ENCODE measurements around the gene ZNF692. TPM values are rescaled to one million over a fixed set of nuclear protein-coding genes. Genes with fewer than 3 reads are reported as not detected.

Gene ZNF692
- polyA plus RNA-seq, 1 donor from 2014 or later = 17.0 TPM

- H3K4me1 Mint-ChIP-seq = peaks cover 32 to 46% (median 37%) of the 10 kb centered on the region in 3 donors
- peak overlapping the region in 1 of 3 donors; percentile 80 for H3K27ac Mint-ChIP-seq
- H3K4me3 Mint-ChIP-seq = peak overlapping the region in 2 of 4 donors; percentile 89 to 93
- H3K36me3 Mint-ChIP-seq = no peaks in the 10 kb centered on the region
- H3K27me3 Mint-ChIP-seq = no peaks in the 10 kb centered on the region
- H3K9me3 Mint-ChIP-seq = no peaks in the 10 kb centered on the region
These were observed 2.7 kb upstream of the ZNF692 start for GRCh38 chr1:248861616-248862015.

GRCh38 chr1:248860007-248860406 lies 1.1 kb upstream of the ZNF692 start:
- Mint-ChIP-seq H3K4me3 (peak overlapping the region; percentile 82 to 97 (median 88)), H3K27me3 (no peaks in the 10 kb centered on the region), H3K4me1 (peaks cover 32 to 48% (median 37%) of the 10 kb centered on the region in 3 donors), H3K9me3 (no peaks in the 10 kb centered on the region), H3K27ac (peak overlapping the region; percentile 91 to 96 (median 93)), H3K36me3 (no peaks in the 10 kb centered on the region)

DNA sequence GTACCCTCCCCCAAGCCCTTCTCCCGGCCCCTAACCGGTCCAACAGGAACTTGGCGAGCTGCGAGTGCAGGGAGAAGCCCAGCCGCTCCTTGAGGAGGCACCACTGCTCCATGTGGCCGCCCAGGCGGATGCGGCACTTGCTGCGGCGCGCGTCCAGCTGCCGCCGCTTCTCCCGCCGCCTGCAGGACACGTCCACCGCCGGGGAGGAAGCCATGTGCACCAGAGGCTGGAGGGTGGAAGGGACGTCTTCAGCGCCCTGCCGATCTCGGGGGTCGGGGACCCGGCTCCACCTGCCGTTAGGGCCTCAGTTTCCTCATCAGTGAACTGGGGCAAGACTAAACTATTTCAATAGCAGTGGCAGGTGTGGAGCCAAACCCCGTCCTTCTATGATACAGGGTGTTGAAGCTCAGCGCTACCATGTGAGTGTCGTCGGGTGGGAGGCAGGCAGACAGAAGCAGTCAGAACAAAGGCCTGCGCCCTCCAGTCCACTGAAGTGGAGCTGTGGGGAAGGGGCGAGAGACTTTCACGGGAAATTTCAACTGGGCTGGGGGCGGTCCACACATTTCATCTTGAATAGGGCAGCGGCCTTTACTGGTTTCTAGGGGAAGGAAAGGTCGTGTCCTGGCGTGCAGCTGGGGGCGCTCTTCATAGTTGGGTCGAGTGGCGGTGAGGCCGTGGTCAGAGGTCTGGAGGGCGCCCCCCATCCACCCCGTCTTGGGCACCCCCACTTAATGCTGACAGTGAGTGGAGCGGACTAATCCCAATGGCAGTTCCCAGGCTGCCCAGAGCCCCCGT lies 592 bp downstream of the ZNF692 start:
- Mint-ChIP-seq H3K27ac (peak overlapping the region; percentile 91 to 96 (median 93)), H3K4me3 (peak overlapping the region; percentile 85 to 100 (median 94)), H3K4me1 (peaks cover 28 to 46% (median 30%) of the 10 kb centered on the region in 3 donors), H3K27me3 (no peaks in the 10 kb centered on the region), H3K36me3 (no peaks in the 10 kb centered on the region), H3K9me3 (no peaks in the 10 kb centered on the region)

DNA sequence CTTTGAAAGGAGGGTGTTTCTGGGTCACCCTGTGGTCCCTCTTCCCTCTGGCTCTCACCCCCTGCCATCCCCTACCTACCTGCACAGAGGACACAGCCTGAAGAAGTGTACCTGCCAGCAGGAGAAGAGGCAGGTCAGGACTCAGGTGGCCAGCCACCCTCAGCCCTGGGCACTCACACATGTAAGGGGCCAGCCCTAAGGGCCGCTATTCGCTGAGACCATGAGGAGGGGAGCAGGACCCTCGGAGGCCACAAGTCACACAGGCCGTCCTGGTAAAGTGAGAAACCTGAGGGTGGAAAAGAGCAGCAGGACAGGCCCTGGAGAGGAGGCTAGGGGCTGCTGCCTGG lies 1.2 kb downstream of the ZNF692 start:
- peaks cover 25 to 44% (median 26%) of the 10 kb centered on the region in 3 donors for H3K4me1 Mint-ChIP-seq
- no peaks in the 10 kb centered on the region for H3K36me3 Mint-ChIP-seq
- H3K27ac Mint-ChIP-seq = peak overlapping the region in 1 of 3 donors; percentile 91
- no peaks in the 10 kb centered on the region for H3K27me3 Mint-ChIP-seq
- no peaks in the 10 kb centered on the region for H3K9me3 Mint-ChIP-seq
- H3K4me3 Mint-ChIP-seq = peak overlapping the region; percentile 85 to 100 (median 94)

GRCh38 chr1:248857201-248857600 lies 1.7 kb downstream of the ZNF692 start:
- Mint-ChIP-seq H3K27me3 (no peaks in the 10 kb centered on the region), H3K36me3 (no peaks in the 10 kb centered on the region), H3K4me1 (peaks cover 20 to 39% (median 22%) of the 10 kb centered on the region in 3 donors), H3K4me3 (peak overlapping the region in 2 of 4 donors; percentile 97 to 100), H3K9me3 (no peaks in the 10 kb centered on the region), H3K27ac (peak overlapping the region in 2 of 3 donors; percentile 34 to 91)

DNA sequence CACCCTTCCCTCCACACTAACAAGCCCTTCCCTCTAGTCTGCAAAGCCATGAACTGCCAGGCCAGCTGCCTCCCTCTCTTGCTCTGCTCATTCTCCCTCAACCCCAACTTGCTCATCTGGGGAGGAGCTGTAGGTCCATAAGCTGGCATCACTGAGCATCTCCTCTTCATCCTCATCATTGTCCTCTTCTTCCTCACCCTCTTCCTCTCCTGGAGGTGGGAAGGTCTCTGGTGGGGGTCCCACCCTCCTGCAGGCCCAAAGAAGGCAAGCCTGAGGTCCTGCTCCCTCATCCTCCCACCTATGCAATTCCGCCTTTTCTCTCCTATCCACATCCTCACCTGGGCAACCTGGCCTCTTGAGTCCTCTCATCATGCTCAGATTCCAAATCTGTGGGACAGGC lies 2.7 kb downstream of the ZNF692 start:
- Mint-ChIP-seq H3K4me1 (peaks cover 19 to 32% (median 22%) of the 10 kb centered on the region in 3 donors), H3K36me3 (no peaks in the 10 kb centered on the region), H3K27ac (peak overlapping the region in 2 of 3 donors; percentile 33 to 79), H3K4me3 (peak overlapping the region in 1 of 4 donors; percentile 4), H3K27me3 (no peaks in the 10 kb centered on the region), H3K9me3 (no peaks in the 10 kb centered on the region)

DNA sequence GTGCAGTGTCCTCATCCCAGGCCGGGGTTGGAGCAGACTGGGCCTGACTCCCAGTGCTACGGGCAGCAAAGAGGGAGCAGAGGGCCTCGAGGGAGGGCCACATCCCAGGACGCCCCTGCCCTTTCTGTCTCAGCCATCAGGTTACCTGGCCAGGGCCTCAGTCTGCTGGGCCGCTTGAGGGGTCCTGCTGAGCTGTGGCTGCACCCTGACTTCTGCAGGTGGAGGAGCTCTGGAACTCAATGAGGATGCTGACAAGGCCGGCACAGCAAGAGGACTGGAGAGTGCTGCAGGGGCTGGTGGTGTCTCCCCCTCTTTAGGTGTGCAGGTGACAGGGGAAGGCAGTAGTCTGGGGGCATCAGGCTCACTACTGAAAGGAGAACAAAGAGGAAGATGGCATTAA lies 3.3 kb downstream of the ZNF692 start:
- H3K36me3 Mint-ChIP-seq = no peaks in the 10 kb centered on the region
- peaks cover 19 to 32% (median 22%) of the 10 kb centered on the region in 3 donors for H3K4me1 Mint-ChIP-seq
- H3K9me3 Mint-ChIP-seq = no peaks in the 10 kb centered on the region
- H3K27me3 Mint-ChIP-seq = no peaks in the 10 kb centered on the region
- H3K27ac Mint-ChIP-seq = peak overlapping the region in 1 of 3 donors; percentile 53
- peak overlapping the region in 1 of 4 donors; percentile 30 for H3K4me3 Mint-ChIP-seq

DNA sequence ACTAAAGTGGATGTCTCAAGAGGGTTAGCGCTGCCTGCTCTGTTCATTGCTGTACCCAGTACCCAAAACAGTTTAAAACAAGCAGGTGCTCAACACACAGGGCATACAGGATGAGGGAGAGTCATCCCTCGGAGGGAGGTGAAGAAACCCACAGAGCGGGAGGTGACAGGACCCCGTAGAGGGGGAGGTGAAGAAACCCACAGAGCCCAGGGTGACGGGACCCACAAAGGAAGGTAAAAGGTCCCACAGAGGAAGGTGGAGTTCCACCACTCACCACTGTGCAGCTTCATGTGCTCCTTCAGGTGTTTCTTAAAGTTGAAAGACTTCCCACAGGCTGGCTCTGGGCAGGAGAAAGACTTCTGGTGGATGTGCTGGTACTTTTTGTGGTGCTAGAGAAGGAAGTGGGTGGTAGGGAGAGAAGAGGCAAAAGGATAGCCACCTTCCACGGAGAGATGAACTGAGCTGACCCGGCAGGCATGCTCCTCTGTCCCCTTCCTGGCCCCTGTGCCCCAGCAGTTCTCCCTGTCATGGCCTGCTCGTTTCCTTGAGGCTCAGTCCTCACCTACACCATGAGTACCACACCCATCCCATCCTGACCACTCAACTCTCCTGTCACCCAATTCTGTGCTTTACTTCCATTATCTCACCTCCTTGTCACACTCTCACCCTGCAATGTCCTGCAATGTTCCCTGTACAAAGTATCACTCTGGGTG lies 5.1 kb downstream of the ZNF692 start:
- Mint-ChIP-seq H3K36me3 (peaks cover 3% of the 10 kb centered on the region), H3K27ac (peak overlapping the region in 1 of 3 donors; percentile 85), H3K27me3 (no peaks in the 10 kb centered on the region), H3K9me3 (no peaks in the 10 kb centered on the region), H3K4me3 (no peak overlapping the region), H3K4me1 (peaks cover 9 to 23% (median 15%) of the 10 kb centered on the region in 3 donors)

GRCh38 chr1:248852481-248853405 lies 6.1 kb downstream of the ZNF692 start:
- Mint-ChIP-seq H3K27me3 (no peaks in the 10 kb centered on the region), H3K27ac (no peak overlapping the region), H3K9me3 (no peaks in the 10 kb centered on the region), H3K4me1 (peaks cover 4 to 18% (median 10%) of the 10 kb centered on the region in 3 donors), H3K4me3 (no peak overlapping the region), H3K36me3 (peaks cover 4% of the 10 kb centered on the region)

DNA sequence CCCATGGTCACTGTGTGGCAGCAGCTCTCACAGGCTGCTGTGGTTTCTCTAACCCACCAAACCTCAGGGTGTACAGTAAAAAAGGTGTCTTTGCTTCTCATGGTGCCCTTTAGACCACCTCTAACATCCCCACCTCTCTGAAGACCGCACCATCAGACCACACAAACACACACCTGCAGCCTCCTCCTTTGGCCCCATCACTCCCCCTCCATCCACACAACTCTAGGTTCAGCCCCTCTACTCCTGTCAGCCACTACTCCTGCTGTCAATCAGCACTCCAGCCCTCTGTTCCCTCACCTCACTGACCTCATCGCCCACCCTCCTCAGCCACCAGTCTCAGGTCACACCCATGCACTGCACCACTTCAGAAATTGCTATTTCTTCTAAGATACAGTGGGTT lies 7.5 kb downstream of the ZNF692 start:
- H3K27ac Mint-ChIP-seq = no peak overlapping the region
- H3K36me3 Mint-ChIP-seq = peaks cover 5% of the 10 kb centered on the region
- peaks cover 4 to 11% (median 5%) of the 10 kb centered on the region in 3 donors for H3K4me1 Mint-ChIP-seq
- no peak overlapping the region for H3K4me3 Mint-ChIP-seq
- H3K27me3 Mint-ChIP-seq = no peaks in the 10 kb centered on the region
- H3K9me3 Mint-ChIP-seq = no peaks in the 10 kb centered on the region

GRCh38 chr1:248850536-248851251 lies 8.2 kb downstream of the ZNF692 start:
- Mint-ChIP-seq H3K4me1 (peaks cover 4 to 11% (median 5%) of the 10 kb centered on the region in 3 donors), H3K9me3 (no peaks in the 10 kb centered on the region), H3K36me3 (peaks cover 7% of the 10 kb centered on the region), H3K27me3 (no peaks in the 10 kb centered on the region), H3K4me3 (no peak overlapping the region), H3K27ac (no peak overlapping the region)

DNA sequence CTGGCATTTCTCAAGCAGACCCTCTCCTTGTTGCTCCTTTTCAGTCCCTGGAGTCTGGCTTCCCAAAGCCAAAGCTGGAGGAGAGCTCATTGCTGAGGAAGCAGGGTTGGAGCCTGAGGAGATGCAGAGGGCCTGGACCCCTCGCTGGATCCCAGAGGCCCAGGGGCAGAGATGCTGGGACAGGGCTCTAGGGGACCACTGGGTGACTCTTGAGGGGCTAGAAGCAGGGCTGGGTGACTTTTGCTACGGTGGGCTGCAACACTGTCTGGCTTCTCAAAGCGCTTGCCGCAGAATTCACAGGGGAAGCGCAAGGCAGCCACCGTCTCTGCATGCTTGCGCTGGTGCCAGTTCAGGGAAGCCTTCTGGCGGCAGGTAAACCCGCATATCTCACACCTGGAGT lies 8.8 kb downstream of the ZNF692 start:
- H3K27me3 Mint-ChIP-seq = no peaks in the 10 kb centered on the region
- H3K9me3 Mint-ChIP-seq = no peaks in the 10 kb centered on the region
- peaks cover 8% of the 10 kb centered on the region for H3K36me3 Mint-ChIP-seq
- H3K4me1 Mint-ChIP-seq = peaks cover 4 to 11% (median 5%) of the 10 kb centered on the region in 3 donors
- no peak overlapping the region for H3K27ac Mint-ChIP-seq
- no peak overlapping the region for H3K4me3 Mint-ChIP-seq

- H3K36me3 Mint-ChIP-seq = peaks cover 8% of the 10 kb centered on the region
- H3K27ac Mint-ChIP-seq = peak overlapping the region in 1 of 3 donors; percentile 53
- H3K4me3 Mint-ChIP-seq = no peak overlapping the region
These were observed 9.2 kb downstream of the ZNF692 start for GRCh38 chr1:248849637-248850036.

GRCh38 chr1:248849152-248849551 lies 9.7 kb downstream of the ZNF692 start:
- Mint-ChIP-seq H3K27me3 (no peaks in the 10 kb centered on the region), H3K9me3 (no peaks in the 10 kb centered on the region), H3K4me3 (no peak overlapping the region), H3K36me3 (peaks cover 8% of the 10 kb centered on the region), H3K4me1 (peaks cover 2 to 4% (median 2%) of the 10 kb centered on the region in 3 donors), H3K27ac (peak overlapping the region in 1 of 3 donors; percentile 11)

More at GRCh38 chr1:248849637-248850036, 9.2 kb downstream of the ZNF692 start:
- Mint-ChIP-seq H3K9me3 (no peaks in the 10 kb centered on the region), H3K4me1 (peaks cover 4 to 6% (median 5%) of the 10 kb centered on the region in 3 donors), H3K27me3 (no peaks in the 10 kb centered on the region)

All from IgD-negative memory B cell (primary cell).